NT2/D1 (cell line): ENCODE measurements around the gene IGLL1.
"Not testable (repeated sequence)": the region's sequence is repeated elsewhere in the genome, so short reads cannot be mapped to it uniquely, and the experiment has no call there.

ENCODE experiments used
- DNase-seq: peaks from one replicate; pipeline ENCODE4 v3.0.0-alpha.2; 2011; ENCODE audit warnings: low read depth, low spot score
- H3K27me3 ChIP-seq: 2 replicates; pipeline ENCODE4 v1.6.0; 2011; ENCODE audit warnings: mild to moderate bottlenecking; ENCODE audit not compliant: insufficient read length, insufficient read depth
- H3K36me3 ChIP-seq: 2 replicates; pipeline ENCODE4 v1.6.1; 2011; ENCODE audit warnings: mild to moderate bottlenecking, low read length, mixed read lengths; ENCODE audit not compliant: insufficient read depth, insufficient read length
- H3K4me1 ChIP-seq: 2 replicates; pipeline ENCODE4 v1.5.1; 2011; ENCODE audit not compliant: insufficient read depth, insufficient read length
- H3K4me3 ChIP-seq: 2 replicates; pipeline ENCODE4 v1.5.1; 2011; ENCODE audit warnings: low read depth; ENCODE audit not compliant: insufficient read length
- H3K9ac ChIP-seq: 2 replicates; pipeline ENCODE4 v1.6.0; 2011; ENCODE audit warnings: low read depth; ENCODE audit not compliant: insufficient read length
- H3K9me3 ChIP-seq: 2 replicates; pipeline ENCODE4 v1.5.1; 2011; ENCODE audit warnings: mild to moderate bottlenecking, low read length; ENCODE audit not compliant: insufficient read depth
- SUZ12 ChIP-seq: IDR thresholded peaks from 2 replicates; pipeline ENCODE4 v1.6.1; 2011; ENCODE audit not compliant: insufficient read length, insufficient read depth; ENCODE audit errors: extremely low read depth
- YY1 ChIP-seq: IDR thresholded peaks from 2 replicates; pipeline ENCODE4 v1.6.1; 2011; ENCODE audit not compliant: insufficient read length, insufficient read depth
- ZNF274 ChIP-seq: IDR thresholded peaks from 2 replicates; pipeline ENCODE4 v1.6.1; 2011; ENCODE audit warnings: mild to moderate bottlenecking, low read depth, low read length

The IGLL1 gene

GRCh38 chr22:23542933-23543332 is 37.2 kb downstream of the IGLL1 start:
- TF ChIP-seq ZNF274 (no peak), YY1 (no peak), SUZ12 (no peak)
- Histone ChIP-seq H3K4me1 (no peaks in the 10 kb centered on the region), H3K4me3 (no peak overlapping the region), H3K9me3 (no peaks in the 10 kb centered on the region), H3K36me3 (peaks cover 34% of the 10 kb centered on the region), H3K9ac (no peak overlapping the region), H3K27me3 (no peaks in the 10 kb centered on the region)
- no peak for DNase-seq

- H3K9ac ChIP-seq, H3K4me1 ChIP-seq, H3K27me3 ChIP-seq, H3K4me3 ChIP-seq, DNase-seq, H3K9me3 ChIP-seq: not testable (repeated sequence)
- peaks cover 38% of the 10 kb centered on the region for H3K36me3 ChIP-seq
These were observed 37.7 kb downstream of the IGLL1 start for GRCh38 chr22:23542391-23542790.

GRCh38 chr22:23541849-23542281 is 38.2 kb downstream of the IGLL1 start:
- not testable (repeated sequence) for DNase-seq, H3K4me3 ChIP-seq, H3K27me3 ChIP-seq, H3K9me3 ChIP-seq, H3K4me1 ChIP-seq, H3K9ac ChIP-seq
- H3K36me3 ChIP-seq, result peaks cover 42% of the 10 kb centered on the region

GRCh38 chr22:23540837-23541236 is 39.3 kb downstream of the IGLL1 start:
- H3K4me3 ChIP-seq, H3K27me3 ChIP-seq, H3K9ac ChIP-seq, H3K9me3 ChIP-seq, H3K4me1 ChIP-seq, DNase-seq: not testable (repeated sequence)
- H3K36me3 ChIP-seq, result peaks cover 42% of the 10 kb centered on the region

GRCh38 chr22:23539839-23540198 is 40.3 kb downstream of the IGLL1 start:
- H3K9me3 ChIP-seq, H3K9ac ChIP-seq, H3K4me3 ChIP-seq, H3K27me3 ChIP-seq, H3K4me1 ChIP-seq, DNase-seq: not testable (repeated sequence)
- peaks cover 32% of the 10 kb centered on the region for H3K36me3 ChIP-seq

- Histone ChIP-seq H3K9me3 (no peaks in the 10 kb centered on the region), H3K4me3 (peak overlapping the region; percentile 30), H3K4me1 (peaks cover 11% of the 10 kb centered on the region), H3K9ac (peak overlapping the region; percentile 62), H3K27me3 (no peaks in the 10 kb centered on the region), H3K36me3 (peaks cover 27% of the 10 kb centered on the region)
- TF ChIP-seq ZNF274 (no peak), YY1 (no peak), SUZ12 (no peak)
- peak; percentile 61 for DNase-seq
These were observed 40.8 kb downstream of the IGLL1 start for GRCh38 chr22:23539135-23539838.

GRCh38 chr22:23538696-23539030 is 41.4 kb downstream of the IGLL1 start:
- Histone ChIP-seq H3K4me3 (peak overlapping the region; percentile 86), H3K9ac (peak overlapping the region; percentile 96), H3K4me1 (peaks cover 11% of the 10 kb centered on the region), H3K36me3 (peaks cover 24% of the 10 kb centered on the region)
- H3K9me3 ChIP-seq, H3K27me3 ChIP-seq, DNase-seq: not testable (repeated sequence)

GRCh38 chr22:23537830-23538695 is 42.0 kb downstream of the IGLL1 start:
- peak overlapping the region; percentile 96 for H3K9ac ChIP-seq
- DNase-seq, H3K9me3 ChIP-seq, H3K27me3 ChIP-seq: not testable (repeated sequence)
- H3K4me1 ChIP-seq, result peaks cover 11% of the 10 kb centered on the region
- H3K4me3 ChIP-seq, result peak overlapping the region; percentile 86
- H3K36me3 ChIP-seq, result peaks cover 24% of the 10 kb centered on the region
